Heart right ventricle (tissue), 16 donors: ENCODE data around the gene ZNF835. TPM values are rescaled to one million over a fixed set of nuclear protein-coding genes. Genes with fewer than 3 reads are reported as not detected.

Experiments
- ATAC-seq, 8 donors: fragments of 200-7000 bp; cut with Tn5 transposase; one replicate each; pipeline ENCODE4 v1.9.1; 2020; ENCODE audit warnings: mild to moderate bottlenecking in 8 of 8, moderate library complexity in 8 of 8, moderate number of reproducible peaks in 1 of 8
- DNase-seq, 2 donors: peaks; one replicate each; pipeline ENCODE4 v3.0.0-alpha.2; 2020
- H3K27ac ChIP-seq, 10 donors: fragments of 200-600 bp; sonication (generic) in 2 of 10; one replicate each; pipeline versions ENCODE4 v1.5.0 to v1.8.0; 2020 to 2022; ENCODE audit warnings: mild to moderate bottlenecking in 3 of 10
- H3K27me3 ChIP-seq, 7 donors: fragments of 200-600 bp; one replicate each; pipeline ENCODE4 v1.8.0; 2021 to 2022; ENCODE audit warnings: mild to moderate bottlenecking in 2 of 7
- H3K36me3 ChIP-seq, 9 donors: fragments of 200-600 bp; sonication (generic) in 1 of 9; one replicate each; pipeline versions ENCODE4 v1.5.0 to v1.8.0; 2020 to 2022; ENCODE audit warnings: mild to moderate bottlenecking in 2 of 9
- H3K4me1 ChIP-seq, 9 donors: fragments of 200-600 bp; sonication (generic) in 1 of 9; one replicate each; pipeline versions ENCODE4 v1.5.0 to v1.8.0; 2020 to 2022; ENCODE audit warnings: mild to moderate bottlenecking in 4 of 9
- H3K4me3 ChIP-seq, 10 donors: fragments of 200-600 bp; sonication (generic) in 2 of 10; one replicate each; pipeline versions ENCODE4 v1.5.0 to v1.8.0; 2020 to 2022; ENCODE audit warnings: mild to moderate bottlenecking in 7 of 10, moderate library complexity in 2 of 10
- H3K9me3 ChIP-seq, 11 donors: fragments of 200-600 bp in 10 of 11; sonication (generic) in 2 of 11; one replicate each; pipeline versions ENCODE4 v1.5.0 to v1.8.0; 2013 to 2022; ENCODE audit warnings: mild to moderate bottlenecking in 2 of 11, control low read depth in 1 of 11, moderate library complexity in 1 of 11
- WGBS, 2 donors: extraction: QIAGEN DNeasy Blood & Tissue Kit; methylation state at CpG; one replicate each; pipeline ENCODE4 v1.1.7; 2013; ENCODE audit warnings: inconsistent platforms in 1 of 2; 5-methylcytosine and 5-hydroxymethylcytosine counted together
- intact Hi-C, 10 donors: fragments of 100-400 bp; cut with DNase I; formaldehyde crosslinking; loops; one replicate each; pipeline versions ENCODE4 v1.11.1 to v1.14.2; 2022
- polyA plus RNA-seq, 2 donors: library from polyadenylated mRNA; stranded (reverse); fragments of 200-250 nt; gene quantifications; one replicate each; pipeline ENCODE4 v1.2.3, GENCODE V29; 2013
- total RNA-seq, 10 donors: library from RNA; stranded (reverse); fragmentation: NEBNext Ultra II Directional in 3 of 10; extraction: Animal tissue kit (Norgen Biotek cat#: 25700) in 3 of 10; gene quantifications; one replicate each; pipeline versions ENCODE4 v1.2.1 to v1.2.4, GENCODE V29; 2021 to 2023
- TF ChIP-seq, protein P1 (sequence below), 9 donors: fragments of 200-600 bp; sonication (generic) in 2 of 9; IDR thresholded peaks; one replicate each; pipeline versions ENCODE4 v1.5.0 to v1.8.0; 2021 to 2022; ENCODE audit warnings: antibody characterized with exemption in 9 of 9, mild to moderate bottlenecking in 5 of 9, moderate library complexity in 1 of 9
- donor health status: Arrhythmogenic right ventricular cardiomyopathy.
- donor health status: ischemic (EF 13 %, LVEDD 7.1; RV severe dilation, severe dysfunction).
- donor health status: healthy with polysubstance abuse.
- donor health status: DM: no; HTN: yes; CAD: no.
- donor health status: DM: no; HTN: no; CAD: no.
- donor health status: ischemic (EF 25% LVEDD 6.9; RV normal size, moderate dysfunction).
- donor health status: ischemic (EF 25% LVEDD 5.7; RV mildly dilated, moderate dysfunction).
- donor health status: healthy.
- donor health status: DM: yes; HTN: yes; CAD: no.
- donor health status: Ischemic cardiomyopathy.
- donor health status: ischemic (EF 35%, LVEDD 5.7; RV mildly dilated, moderate dysfunction).
- donor health status: nonischemic (EF 11% LVEDD 7.7; RV severe dilation, severe dysfunction).
- donor health status: DM: yes; HTN: yes; CAD: no.
- donor health status: PGD.
- donor health status: ischemic (EF 29% LVEDD 5.4; RV normal size, mild dysfunction).
- donor health status: nonischemic (EF 23%, LVEDD 6.1; RV moderate dilation, normal function).

The ZNF835 gene
- total and polyA plus RNA-seq, 12 donors: 1.2 to 8.8 (median 3.5) TPM

DNA sequence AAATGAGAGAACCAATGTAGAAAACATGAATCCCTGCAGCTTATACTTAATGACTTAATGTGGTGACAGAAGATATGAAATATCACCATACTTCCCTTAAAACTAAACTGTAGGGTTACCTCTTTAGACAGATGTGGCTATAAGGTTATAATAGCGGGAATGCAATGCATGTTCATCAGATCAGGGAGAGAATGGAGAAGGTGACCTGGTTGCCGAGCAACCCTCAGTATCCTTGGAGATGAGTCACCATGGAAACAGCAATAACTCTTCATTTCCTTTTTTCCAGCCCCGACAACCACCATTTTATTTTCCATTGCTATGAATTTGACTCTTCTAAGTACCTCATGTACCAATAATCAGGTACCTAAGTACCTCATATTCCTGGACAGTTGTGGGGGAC is 28.0 kb upstream of the ZNF835 start:
- Histone ChIP-seq H3K27me3 (no peaks in the 10 kb centered on the region), H3K4me1 (no peaks in the 10 kb centered on the region), H3K27ac (no peak overlapping the region), H3K4me3 (no peak overlapping the region), H3K9me3 (peaks cover 0 to 69% (median 0%) of the 10 kb centered on the region in 11 donors), H3K36me3 (no peaks in the 10 kb centered on the region)
- intact Hi-C loops: no loop called here
- TF ChIP-seq, protein P1, sequence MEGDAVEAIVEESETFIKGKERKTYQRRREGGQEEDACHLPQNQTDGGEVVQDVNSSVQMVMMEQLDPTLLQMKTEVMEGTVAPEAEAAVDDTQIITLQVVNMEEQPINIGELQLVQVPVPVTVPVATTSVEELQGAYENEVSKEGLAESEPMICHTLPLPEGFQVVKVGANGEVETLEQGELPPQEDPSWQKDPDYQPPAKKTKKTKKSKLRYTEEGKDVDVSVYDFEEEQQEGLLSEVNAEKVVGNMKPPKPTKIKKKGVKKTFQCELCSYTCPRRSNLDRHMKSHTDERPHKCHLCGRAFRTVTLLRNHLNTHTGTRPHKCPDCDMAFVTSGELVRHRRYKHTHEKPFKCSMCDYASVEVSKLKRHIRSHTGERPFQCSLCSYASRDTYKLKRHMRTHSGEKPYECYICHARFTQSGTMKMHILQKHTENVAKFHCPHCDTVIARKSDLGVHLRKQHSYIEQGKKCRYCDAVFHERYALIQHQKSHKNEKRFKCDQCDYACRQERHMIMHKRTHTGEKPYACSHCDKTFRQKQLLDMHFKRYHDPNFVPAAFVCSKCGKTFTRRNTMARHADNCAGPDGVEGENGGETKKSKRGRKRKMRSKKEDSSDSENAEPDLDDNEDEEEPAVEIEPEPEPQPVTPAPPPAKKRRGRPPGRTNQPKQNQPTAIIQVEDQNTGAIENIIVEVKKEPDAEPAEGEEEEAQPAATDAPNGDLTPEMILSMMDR (IDR thresholded peaks at IDR 0.05): no peak
- WGBS, 2 donors: 63 to 71% methylated on average over 3 of the region's 3 CpGs
- DNase-seq: no peak
- no peak for ATAC-seq

DNA sequence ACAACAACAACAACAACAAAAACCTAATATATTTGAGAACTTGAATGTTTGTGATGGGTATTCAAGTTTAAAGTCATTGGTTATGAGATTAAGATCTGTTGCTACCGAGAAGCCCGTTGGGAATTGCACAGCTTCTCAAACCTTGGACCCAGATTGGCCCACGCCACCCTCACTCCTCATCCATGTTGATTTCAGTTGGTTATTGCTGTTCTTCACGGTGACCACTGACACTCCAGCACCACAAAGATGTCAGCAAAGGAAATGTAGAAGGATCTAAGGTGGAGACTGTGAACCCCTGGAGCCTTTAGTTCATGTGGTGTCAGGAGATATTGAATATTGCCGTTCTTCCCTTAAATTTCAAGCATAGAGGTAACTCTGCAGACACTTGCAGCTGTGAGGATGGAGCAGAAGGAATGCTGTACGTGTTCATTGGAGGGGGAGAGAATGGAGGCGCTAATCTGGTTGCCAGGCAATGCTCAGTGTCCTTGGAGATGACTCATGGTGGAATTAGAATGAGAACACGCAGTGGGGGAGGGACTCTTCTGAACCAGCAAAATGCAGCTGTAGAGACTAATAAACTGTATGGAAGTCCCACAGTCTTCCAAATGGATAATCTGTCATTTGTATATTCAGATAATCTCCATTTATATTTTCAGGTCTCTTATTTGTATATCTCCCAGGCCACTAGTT is 20.8 kb upstream of the ZNF835 start:
- TF ChIP-seq, protein P1 (IDR thresholded peaks at IDR 0.05): no peak
- ATAC-seq: peak in 4 of 8 donors; percentile 61 to 70 (median 64)
- 61% methylated on average over 8 of the region's 8 CpGs for WGBS, 2 donors

DNA sequence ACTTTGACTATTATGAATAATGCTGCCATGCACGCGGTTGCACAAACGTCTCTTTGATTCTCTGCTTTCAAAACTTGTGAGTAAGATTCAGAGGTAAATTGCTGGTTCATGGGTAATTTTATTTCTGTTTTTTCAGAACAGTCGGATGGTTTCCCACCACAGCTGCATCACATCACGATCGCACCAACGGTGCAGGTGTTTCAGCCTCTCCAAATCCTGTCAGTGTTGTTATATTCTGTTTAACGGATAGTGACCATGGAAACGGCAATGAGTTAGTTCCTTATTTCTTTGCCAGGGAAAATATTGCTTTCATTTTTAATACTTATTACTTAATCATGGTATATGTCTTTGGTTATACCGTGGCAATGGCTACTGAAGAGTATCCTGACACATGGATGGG is 19.1 kb upstream of the ZNF835 start:
- H3K4me3 ChIP-seq: no peak overlapping the region
- peaks cover 0 to 8% (median 0%) of the 10 kb centered on the region in 11 donors for H3K9me3 ChIP-seq
- no peak for ATAC-seq
- no peaks in the 10 kb centered on the region for H3K36me3 ChIP-seq
- no peaks in the 10 kb centered on the region for H3K27me3 ChIP-seq
- H3K27ac ChIP-seq: no peak overlapping the region
- 72 to 80% methylated on average over 10 of the region's 10 CpGs for WGBS, 2 donors
- intact Hi-C loops: no loop called here
- H3K4me1 ChIP-seq: no peaks in the 10 kb centered on the region
- DNase-seq: no peak
- TF ChIP-seq, protein P1 (IDR thresholded peaks at IDR 0.05): no peak

More for the DNA sequence above, 20.8 kb upstream of the ZNF835 start:
- no peak for DNase-seq
- Histone ChIP-seq H3K27me3 (no peaks in the 10 kb centered on the region), H3K4me1 (no peaks in the 10 kb centered on the region), H3K27ac (no peak overlapping the region), H3K9me3 (peaks cover 0 to 9% (median 0%) of the 10 kb centered on the region in 11 donors), H3K4me3 (no peak overlapping the region), H3K36me3 (no peaks in the 10 kb centered on the region)
- intact Hi-C loops: no loop called here

DNA sequence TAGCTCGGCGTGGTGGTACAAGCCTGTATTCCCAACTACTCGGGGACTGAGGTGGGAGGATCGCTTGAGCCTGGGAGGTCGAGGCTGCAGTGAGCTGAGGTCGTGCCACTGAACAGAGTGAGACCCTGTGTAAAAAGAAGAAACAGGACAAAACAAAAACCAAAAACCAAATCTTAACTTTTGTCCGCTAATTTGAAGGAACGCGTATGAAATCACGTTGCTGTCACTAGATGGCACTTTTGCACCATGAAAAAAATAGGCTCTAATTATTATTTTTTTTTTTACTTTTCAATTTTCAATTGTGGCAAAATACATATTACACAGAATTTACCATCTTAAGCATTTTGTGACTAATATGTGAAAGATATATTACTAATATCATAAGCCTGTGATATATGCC is 17.6 kb upstream of the ZNF835 start:
- Histone ChIP-seq H3K4me1 (no peaks in the 10 kb centered on the region), H3K36me3 (no peaks in the 10 kb centered on the region), H3K4me3 (no peak overlapping the region), H3K27me3 (no peaks in the 10 kb centered on the region), H3K9me3 (peaks cover 0 to 8% (median 0%) of the 10 kb centered on the region in 11 donors), H3K27ac (no peak overlapping the region)
- DNase-seq (no peak), ATAC-seq (no peak)
- 71 to 77% methylated on average over 10 of the region's 10 CpGs for WGBS, 2 donors
- TF ChIP-seq, protein P1 (IDR thresholded peaks at IDR 0.05): peak in 2 of 9 donors; percentile 16 to 34
- intact Hi-C loops: no loop called here
